Measurements from ENCODE around the gene MEF2C. TPM values are rescaled to one million over a fixed set of nuclear protein-coding genes. Genes with fewer than 3 reads are reported as not detected.

The MEF2C gene
- total RNA-seq, 2 donors from 2014 or later = 36.1 to 57.5 TPM

DNA sequence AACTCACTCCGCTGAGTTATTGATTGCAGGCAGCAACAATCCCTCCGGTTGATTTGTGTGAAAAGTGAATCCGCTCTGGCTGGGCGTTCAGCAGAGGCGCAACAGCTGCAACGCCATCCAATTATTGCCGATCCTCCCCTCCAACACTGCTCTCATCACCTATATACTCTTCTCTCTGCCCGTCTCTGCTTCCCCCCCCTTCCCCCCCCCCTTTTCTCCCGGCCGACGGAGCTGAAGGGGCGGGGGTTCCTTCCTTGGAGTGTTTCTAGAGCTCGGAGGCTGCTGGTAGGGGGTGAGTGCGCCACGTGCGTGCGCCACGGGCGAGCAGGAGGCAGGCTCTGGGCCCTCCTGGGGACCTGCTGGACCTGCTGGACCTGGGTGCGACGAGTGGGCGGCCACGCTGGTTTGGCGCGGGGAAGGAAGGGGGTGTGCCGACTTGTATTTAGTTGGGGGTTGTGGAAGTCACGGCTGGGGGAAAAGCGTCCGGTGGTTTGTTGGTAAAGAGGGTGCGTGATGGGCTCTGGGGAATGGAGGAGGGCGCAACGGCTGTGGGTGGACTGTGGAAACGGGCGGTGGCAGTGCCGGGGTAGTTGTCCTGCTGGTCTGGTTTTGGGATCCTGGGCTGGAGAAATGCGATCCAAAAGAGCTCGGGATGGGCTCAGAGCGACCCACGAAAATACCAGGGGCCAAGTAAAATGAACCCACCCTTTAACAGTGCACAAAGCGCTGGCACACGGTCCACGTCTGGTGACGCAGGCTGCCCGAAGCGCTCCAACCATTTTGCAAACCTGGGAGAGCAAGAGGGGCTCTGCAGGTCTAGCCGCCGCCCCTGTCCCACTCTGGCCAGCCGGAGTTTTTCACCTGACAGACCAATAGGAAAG lies 6.4 kb upstream of the MEF2C start:
- H3K27ac ChIP-seq = peak overlapping the region; percentile 91 to 93
- H3K27me3 ChIP-seq = no peaks in the 10 kb centered on the region
- peaks cover 0 to 20% of the 10 kb centered on the region in 2 donors for H3K4me1 ChIP-seq
- peak; percentile 72 for DNase-seq (ENCODE audit: low spot score)
- TF ChIP-seq, protein P1, sequence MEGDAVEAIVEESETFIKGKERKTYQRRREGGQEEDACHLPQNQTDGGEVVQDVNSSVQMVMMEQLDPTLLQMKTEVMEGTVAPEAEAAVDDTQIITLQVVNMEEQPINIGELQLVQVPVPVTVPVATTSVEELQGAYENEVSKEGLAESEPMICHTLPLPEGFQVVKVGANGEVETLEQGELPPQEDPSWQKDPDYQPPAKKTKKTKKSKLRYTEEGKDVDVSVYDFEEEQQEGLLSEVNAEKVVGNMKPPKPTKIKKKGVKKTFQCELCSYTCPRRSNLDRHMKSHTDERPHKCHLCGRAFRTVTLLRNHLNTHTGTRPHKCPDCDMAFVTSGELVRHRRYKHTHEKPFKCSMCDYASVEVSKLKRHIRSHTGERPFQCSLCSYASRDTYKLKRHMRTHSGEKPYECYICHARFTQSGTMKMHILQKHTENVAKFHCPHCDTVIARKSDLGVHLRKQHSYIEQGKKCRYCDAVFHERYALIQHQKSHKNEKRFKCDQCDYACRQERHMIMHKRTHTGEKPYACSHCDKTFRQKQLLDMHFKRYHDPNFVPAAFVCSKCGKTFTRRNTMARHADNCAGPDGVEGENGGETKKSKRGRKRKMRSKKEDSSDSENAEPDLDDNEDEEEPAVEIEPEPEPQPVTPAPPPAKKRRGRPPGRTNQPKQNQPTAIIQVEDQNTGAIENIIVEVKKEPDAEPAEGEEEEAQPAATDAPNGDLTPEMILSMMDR (IDR thresholded peaks at IDR 0.05) = no peak
- H3K4me3 ChIP-seq = peak overlapping the region; percentile 50 to 60
- H3K9me3 ChIP-seq = no peaks in the 10 kb centered on the region
- no peaks in the 10 kb centered on the region for H3K36me3 ChIP-seq

DNA sequence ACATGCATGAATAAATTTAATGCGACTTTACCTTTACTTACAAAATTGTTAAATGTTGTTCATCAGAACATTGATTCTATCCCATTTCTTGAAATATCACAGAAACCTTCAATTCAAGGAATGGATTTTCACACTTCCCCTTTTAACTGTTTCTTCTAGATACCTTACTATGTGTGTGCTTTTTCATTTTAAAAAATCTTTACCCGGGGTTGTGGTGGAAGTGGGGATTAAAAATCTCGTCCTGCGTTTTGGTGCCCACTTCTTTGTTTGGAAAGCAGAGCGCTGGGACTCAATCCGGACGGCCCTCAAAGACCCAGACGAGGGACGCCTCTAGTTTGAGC lies 5.8 kb upstream of the MEF2C start:
- no peak for DNase-seq (ENCODE audit: low spot score)
- TF ChIP-seq, protein P1 (IDR thresholded peaks at IDR 0.05) = no peak
- H3K4me1 ChIP-seq = peaks cover 0 to 20% of the 10 kb centered on the region in 2 donors
- H3K9me3 ChIP-seq = no peaks in the 10 kb centered on the region
- peak overlapping the region; percentile 50 to 60 for H3K4me3 ChIP-seq
- no peaks in the 10 kb centered on the region for H3K36me3 ChIP-seq
- H3K27me3 ChIP-seq = no peaks in the 10 kb centered on the region
- H3K27ac ChIP-seq = peak overlapping the region; percentile 91 to 93

DNA sequence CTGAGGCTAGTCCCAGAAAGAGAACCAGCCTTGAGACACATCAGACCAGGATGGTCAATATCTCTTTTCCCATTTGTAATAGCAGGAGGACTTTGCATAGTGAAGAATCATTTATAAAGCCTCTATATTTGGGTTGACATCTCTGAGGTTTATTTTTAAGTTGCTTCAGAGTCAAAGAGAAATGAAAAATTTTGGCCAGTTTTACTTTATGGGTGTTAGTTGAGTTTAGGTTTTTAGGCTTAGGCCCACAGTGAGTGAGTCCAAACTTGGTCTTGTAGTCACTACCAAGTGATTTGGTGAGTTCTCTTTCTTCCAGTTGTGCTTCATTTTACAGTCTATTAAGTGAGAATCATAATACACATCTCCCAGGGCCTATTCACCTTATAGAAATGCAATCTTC lies 5.3 kb upstream of the MEF2C start:
- no peak for DNase-seq (ENCODE audit: low spot score)
- H3K4me1 ChIP-seq = peaks cover 0 to 20% of the 10 kb centered on the region in 2 donors
- no peaks in the 10 kb centered on the region for H3K36me3 ChIP-seq
- H3K27ac ChIP-seq = peak overlapping the region; percentile 91 to 93
- H3K4me3 ChIP-seq = no peak overlapping the region
- TF ChIP-seq, protein P1 (IDR thresholded peaks at IDR 0.05) = no peak
- H3K9me3 ChIP-seq = no peaks in the 10 kb centered on the region
- H3K27me3 ChIP-seq = no peaks in the 10 kb centered on the region

DNA sequence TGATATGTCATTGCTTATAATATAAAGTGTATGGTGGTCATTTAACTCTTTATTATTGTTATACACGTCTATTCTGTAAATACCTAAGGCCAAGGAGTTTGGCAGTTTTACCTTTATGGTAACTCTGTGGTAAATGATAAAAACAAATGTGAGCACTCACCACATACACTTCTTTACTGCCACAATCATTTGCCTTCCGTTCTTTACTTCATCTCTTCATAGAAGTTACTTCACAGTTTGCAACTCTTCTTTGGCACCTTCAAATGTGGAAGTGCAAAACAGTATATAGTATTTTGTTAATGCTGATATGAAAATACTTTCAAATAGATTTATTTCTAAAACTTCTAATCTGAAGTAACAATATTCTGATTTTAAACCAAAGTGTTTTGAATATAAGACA lies 4.4 kb upstream of the MEF2C start:
- no peaks in the 10 kb centered on the region for H3K36me3 ChIP-seq
- TF ChIP-seq, protein P1 (IDR thresholded peaks at IDR 0.05) = no peak
- H3K27ac ChIP-seq = peak overlapping the region; percentile 93 to 94
- H3K27me3 ChIP-seq = no peaks in the 10 kb centered on the region
- H3K9me3 ChIP-seq = no peaks in the 10 kb centered on the region
- DNase-seq (ENCODE audit: low spot score) = no peak
- H3K4me3 ChIP-seq = no peak overlapping the region
- peaks cover 0 to 20% of the 10 kb centered on the region in 2 donors for H3K4me1 ChIP-seq

DNA sequence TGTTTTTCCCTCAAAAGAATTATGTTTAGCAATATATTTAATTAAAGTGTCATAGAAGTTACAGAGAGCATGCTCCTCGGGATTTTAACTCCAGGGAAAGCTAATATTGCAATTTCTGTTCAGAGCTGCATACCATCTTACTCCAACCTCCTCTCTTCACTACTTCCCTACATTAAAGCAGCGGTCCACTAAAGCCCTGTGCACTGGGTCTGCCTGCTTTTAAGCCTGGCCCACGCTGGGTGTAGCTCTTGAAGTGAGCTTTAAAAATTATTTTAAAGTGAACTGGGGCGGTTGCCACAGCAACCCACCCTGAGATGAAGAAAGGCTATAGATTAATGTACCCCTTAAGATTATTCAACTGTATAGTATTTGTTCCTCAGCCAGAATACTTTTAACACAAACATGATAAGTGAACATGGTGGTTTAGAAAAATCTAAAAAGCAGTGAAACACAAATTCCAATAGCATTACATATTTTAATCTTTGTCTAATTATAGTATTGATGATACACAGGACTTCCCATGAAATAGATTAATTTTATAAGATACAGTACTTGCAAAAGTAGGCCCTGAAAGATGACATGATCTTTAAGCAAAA lies 3.9 kb upstream of the MEF2C start:
- Histone ChIP-seq H3K27ac (peak overlapping the region; percentile 93 to 94), H3K4me1 (peaks cover 0 to 20% of the 10 kb centered on the region in 2 donors)
- no peak for DNase-seq (ENCODE audit: low spot score)

More for the DNA sequence above, 3.9 kb upstream of the MEF2C start:
- TF ChIP-seq, protein P1 (IDR thresholded peaks at IDR 0.05) = no peak
- Histone ChIP-seq H3K27me3 (no peaks in the 10 kb centered on the region), H3K36me3 (no peaks in the 10 kb centered on the region), H3K4me3 (peak overlapping the region in 1 of 2 donors; percentile 24), H3K9me3 (no peaks in the 10 kb centered on the region)

Measured in right atrium auricular region (tissue), 2 donors.